ENCODE results near the gene PPP2R3A. TPM values are rescaled to one million over a fixed set of nuclear protein-coding genes. Genes with fewer than 3 reads are reported as not detected.

PPP2R3A gene
- polyA plus RNA-seq, 1 donor (not counting 4 experiments of a cell fraction or from before 2014, with no cell fraction given), result 11.1 TPM

- DNase-seq (ENCODE audit: low read depth, low spot score) (no peak), FAIRE-seq (no peak)
- no peaks in the 10 kb centered on the region for H3K9me1 ChIP-seq (ENCODE audit: control insufficient read depth, extremely low read depth, insufficient read depth, low read length)
- no peak overlapping the region for H2AFZ ChIP-seq (ENCODE audit: control insufficient read depth, low read length)
- no peak overlapping the region for H3K4me3 ChIP-seq (ENCODE audit: control insufficient read depth in 2 of 3, extremely low read depth in 1 of 3, insufficient read depth in 2 of 3, low read depth in 1 of 3, low read length in 3 of 3)
- H3K27ac ChIP-seq (ENCODE audit: control insufficient read depth, insufficient read depth, low read length), result no peak overlapping the region
- no peaks in the 10 kb centered on the region for H3K9me3 ChIP-seq (ENCODE audit: control insufficient read depth, low read depth, low read length)
- TF ChIP-seq CTCF (optimal IDR thresholded peaks at IDR 0.05 in 1 of 3, IDR thresholded peaks at IDR 0.05 in 1 of 3, conservative IDR thresholded peaks at IDR 0.05 in 1 of 3; ENCODE audit: extremely low read depth in 1 of 3, insufficient read depth in 2 of 3, low read length in 3 of 3) (no peak), EZH2 (IDR thresholded peaks at IDR 0.05; ENCODE audit: low read length) (no peak)
- no peaks in the 10 kb centered on the region for H4K20me1 ChIP-seq (ENCODE audit: control insufficient read depth, extremely low read depth, insufficient read depth, low read length)
- H3K4me2 ChIP-seq (ENCODE audit: control insufficient read depth, extremely low read depth, insufficient read depth, low read depth, low read length), result no peak overlapping the region
- H3K79me2 ChIP-seq (ENCODE audit: control insufficient read depth, insufficient read depth, low read length), result no peaks in the 10 kb centered on the region
- H3K9ac ChIP-seq (ENCODE audit: control insufficient read depth, extremely low read depth, insufficient read depth, low read length), result no peak overlapping the region
- H3K4me1 ChIP-seq (ENCODE audit: control insufficient read depth, extremely low read depth, insufficient read depth, low read length), result no peaks in the 10 kb centered on the region
- no peaks in the 10 kb centered on the region for H3K36me3 ChIP-seq (ENCODE audit: control insufficient read depth in 2 of 2, extremely low read depth in 1 of 2, insufficient read depth in 2 of 2, low read length in 2 of 2)
- dilution Hi-C loops (cut with MboI; ENCODE audit: extremely low pct_ligation_motif_present, low sequenced_read_pairs), result no loop called here
- H3K27me3 ChIP-seq (ENCODE audit: control insufficient read depth, extremely low read depth, insufficient read depth, low read length), result no peaks in the 10 kb centered on the region
Measured at GRCh38 chr3:135944831-135945230, 20.7 kb upstream of the PPP2R3A start.

- Histone ChIP-seq H3K79me2 (ENCODE audit: control insufficient read depth, insufficient read depth, low read length) (no peaks in the 10 kb centered on the region), H3K27me3 (ENCODE audit: control insufficient read depth, extremely low read depth, insufficient read depth, low read length) (no peaks in the 10 kb centered on the region), H3K9me3 (ENCODE audit: control insufficient read depth, low read depth, low read length) (no peaks in the 10 kb centered on the region), H3K4me3 (ENCODE audit: control insufficient read depth in 2 of 3, extremely low read depth in 1 of 3, insufficient read depth in 2 of 3, low read depth in 1 of 3, low read length in 3 of 3) (no peak overlapping the region), H3K9ac (ENCODE audit: control insufficient read depth, extremely low read depth, insufficient read depth, low read length) (no peak overlapping the region), H3K36me3 (ENCODE audit: control insufficient read depth in 2 of 2, extremely low read depth in 1 of 2, insufficient read depth in 2 of 2, low read length in 2 of 2) (no peaks in the 10 kb centered on the region), H2AFZ (ENCODE audit: control insufficient read depth, low read length) (no peak overlapping the region), H3K4me2 (ENCODE audit: control insufficient read depth, extremely low read depth, insufficient read depth, low read depth, low read length) (no peak overlapping the region), H4K20me1 (ENCODE audit: control insufficient read depth, extremely low read depth, insufficient read depth, low read length) (no peaks in the 10 kb centered on the region), H3K4me1 (ENCODE audit: control insufficient read depth, extremely low read depth, insufficient read depth, low read length) (no peaks in the 10 kb centered on the region), H3K27ac (ENCODE audit: control insufficient read depth, insufficient read depth, low read length) (no peak overlapping the region), H3K9me1 (ENCODE audit: control insufficient read depth, extremely low read depth, insufficient read depth, low read length) (no peaks in the 10 kb centered on the region)
- no peak for FAIRE-seq
- TF ChIP-seq CTCF (optimal IDR thresholded peaks at IDR 0.05 in 1 of 3, IDR thresholded peaks at IDR 0.05 in 1 of 3, conservative IDR thresholded peaks at IDR 0.05 in 1 of 3; ENCODE audit: extremely low read depth in 1 of 3, insufficient read depth in 2 of 3, low read length in 3 of 3), result no peak
- TF ChIP-seq EZH2 (IDR thresholded peaks at IDR 0.05; ENCODE audit: low read length), result no peak
- dilution Hi-C loops (cut with MboI; ENCODE audit: extremely low pct_ligation_motif_present, low sequenced_read_pairs), result no loop called here
- DNase-seq (ENCODE audit: low read depth, low spot score), result no peak
Measured at GRCh38 chr3:135950941-135951340, 14.6 kb upstream of the PPP2R3A start.
